ENCODE measurements around the gene ROBO1. TPM values are rescaled to one million over a fixed set of nuclear protein-coding genes. Genes with fewer than 3 reads are reported as not detected.

Gene ROBO1
- polyA plus RNA-seq, 10 donors = 36.1 to 76.7 (median 43.2) TPM

GRCh38 chr3:79170021-79170420 lies 597.8 kb downstream of the ROBO1 start:
- DNase-seq = no peak

DNA sequence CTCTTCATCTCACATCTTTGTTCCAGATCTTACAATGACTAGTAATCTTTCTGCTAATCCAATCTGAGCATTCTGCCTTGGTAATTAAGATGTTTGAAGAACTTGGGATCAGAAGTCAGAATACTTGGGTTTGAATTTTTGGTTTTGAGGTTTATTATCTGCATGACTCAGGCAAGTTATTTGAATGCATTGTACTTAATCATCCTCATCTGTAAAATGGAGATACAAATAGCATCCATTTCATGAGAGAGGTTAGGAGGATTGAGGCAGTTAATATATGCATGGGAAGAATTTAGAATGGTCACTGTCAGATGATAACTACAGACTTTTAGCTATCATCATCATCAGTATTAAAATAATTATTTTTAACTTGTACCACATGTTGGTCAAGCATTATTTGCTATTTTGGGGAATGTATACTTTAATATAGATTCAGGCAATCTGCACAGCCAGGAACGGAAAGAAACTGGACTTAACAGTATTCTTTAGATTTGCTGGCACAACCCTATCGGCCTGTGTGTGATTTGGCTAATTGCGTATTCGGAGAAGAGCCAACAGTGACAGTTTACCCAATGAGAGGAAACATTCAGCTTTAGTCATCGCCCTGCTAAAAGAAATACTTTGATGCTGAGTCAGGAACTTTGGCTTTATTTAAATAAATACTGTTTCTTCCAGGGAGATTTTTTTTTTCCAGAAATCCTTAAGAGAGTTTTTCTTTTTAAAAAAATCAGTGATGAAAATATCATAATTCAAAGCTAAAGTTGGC lies 600.0 kb downstream of the ROBO1 start:
- DNase-seq = peak; percentile 34 to 89 (median 48)

GRCh38 chr3:79162653-79163052 lies 605.1 kb downstream of the ROBO1 start:
- no peak for DNase-seq

- no peak for DNase-seq
These were observed 605.9 kb downstream of the ROBO1 start for GRCh38 chr3:79161941-79162340.

DNA sequence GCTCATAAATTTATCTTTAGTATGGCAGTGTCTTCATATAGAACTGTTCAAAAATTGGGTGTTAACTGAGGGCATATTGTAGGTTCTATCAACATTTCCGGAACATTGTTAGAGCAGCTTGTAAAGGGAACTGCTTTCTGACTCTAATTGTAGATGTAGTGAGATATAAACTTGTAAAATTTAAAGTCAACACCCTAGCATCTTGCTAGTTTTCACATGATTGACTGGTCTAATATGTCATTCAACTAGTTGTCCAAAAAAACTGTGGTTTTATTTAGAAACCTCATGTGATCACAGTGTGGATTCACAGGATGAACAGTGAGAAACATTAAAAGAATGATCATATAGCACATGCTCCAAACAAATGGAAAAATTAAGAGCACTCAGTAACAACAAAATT lies 607.4 kb downstream of the ROBO1 start:
- no peak for DNase-seq

DNA sequence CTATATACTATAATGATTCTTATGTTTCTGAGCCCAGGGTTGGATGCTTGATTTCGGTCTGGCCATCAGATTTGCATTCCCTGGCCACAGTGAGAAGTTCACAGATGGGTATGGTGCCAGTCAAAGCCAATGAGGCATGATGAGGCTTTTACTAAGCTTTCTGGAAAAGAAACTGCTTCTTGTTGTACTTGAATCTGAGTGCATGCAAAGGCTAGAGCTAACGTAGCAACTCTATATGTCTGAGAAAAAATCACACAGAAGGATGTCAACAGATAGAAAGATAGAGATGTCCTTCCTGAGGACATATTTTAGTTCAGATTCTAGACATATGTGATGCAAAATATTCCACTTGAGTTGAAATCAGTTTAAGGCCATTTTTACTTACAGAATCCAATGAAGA lies 608.1 kb downstream of the ROBO1 start:
- no peak for DNase-seq

DNA sequence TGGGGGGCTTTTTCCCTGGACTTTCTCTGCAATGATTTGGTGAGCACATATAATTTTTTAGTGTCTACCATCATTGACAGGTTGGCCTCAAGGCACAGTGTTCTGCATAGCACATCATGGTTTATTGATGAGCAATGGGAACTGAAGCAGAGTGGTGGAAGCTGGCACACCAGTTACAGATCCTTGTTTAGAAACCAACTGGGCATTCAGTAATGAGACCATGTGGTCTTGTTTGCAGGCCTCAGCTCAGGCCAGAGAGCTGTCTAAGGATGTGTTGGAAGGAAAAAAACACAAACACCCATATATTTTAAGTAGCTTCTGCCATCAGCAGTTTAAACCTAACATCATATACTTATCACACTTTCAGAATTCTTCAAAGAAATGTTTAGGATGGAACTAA lies 610.6 kb downstream of the ROBO1 start:
- no peak for DNase-seq

- no peak for DNase-seq
These were observed 612.9 kb downstream of the ROBO1 start for GRCh38 chr3:79154865-79155264.

DNA sequence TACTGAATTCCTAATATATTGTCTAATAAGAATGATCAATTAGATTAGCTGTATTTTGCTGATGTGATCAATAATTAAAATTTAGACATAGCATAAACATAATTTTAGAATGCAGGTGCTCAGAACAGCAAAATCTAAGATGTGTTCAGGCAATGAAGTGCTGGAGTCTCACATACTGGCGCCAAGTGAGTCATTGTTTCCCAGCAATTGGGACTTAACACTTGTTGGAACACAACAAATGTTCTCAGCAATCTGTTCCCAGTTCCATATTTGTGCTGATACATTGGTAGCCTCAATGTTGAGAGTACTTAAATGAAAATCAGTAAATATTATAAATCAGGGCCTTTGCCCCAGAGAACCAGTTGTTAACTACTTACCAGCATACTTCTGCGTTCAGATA lies 619.0 kb downstream of the ROBO1 start:
- peak in 2 of 3 donors; percentile 5 to 6 for DNase-seq

DNA sequence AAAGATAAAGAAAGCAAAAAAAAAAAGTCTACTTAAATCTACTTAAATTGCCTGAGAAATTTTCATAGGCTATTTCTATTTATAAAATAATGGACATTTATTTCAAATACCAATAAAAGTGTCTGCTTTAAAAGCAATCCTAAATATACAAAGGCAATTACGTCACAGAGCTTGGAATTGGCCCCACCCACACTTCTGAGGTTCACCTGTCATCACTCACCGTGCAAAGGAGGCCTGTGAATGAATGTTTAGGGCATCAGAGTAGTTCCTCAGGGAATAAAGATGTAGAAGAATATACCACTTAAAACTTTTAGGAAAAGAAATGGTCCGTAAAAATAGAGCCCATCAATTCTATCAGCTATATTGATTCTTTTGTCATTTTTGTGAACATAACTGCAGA lies 621.8 kb downstream of the ROBO1 start:
- DNase-seq = no peak

DNA sequence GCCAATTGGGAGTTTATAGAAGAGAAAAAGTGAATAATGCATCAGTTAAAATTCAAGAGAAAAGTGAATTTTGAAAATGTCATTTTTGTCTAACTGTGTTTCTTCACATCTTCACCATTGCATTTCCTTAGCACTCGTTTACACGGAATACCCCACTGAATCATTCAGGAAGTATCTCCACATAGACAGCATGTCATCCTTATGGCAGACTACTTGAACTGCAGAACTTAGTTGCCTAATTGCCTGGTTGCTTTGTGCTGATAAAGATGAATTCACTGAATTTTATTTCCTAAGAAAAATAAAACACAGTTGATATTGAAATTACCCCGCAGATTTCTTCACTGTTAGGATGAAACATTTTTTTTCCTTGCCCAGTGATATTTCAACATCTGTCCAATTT lies 627.1 kb downstream of the ROBO1 start:
- peak in 1 of 3 donors; percentile 15 for DNase-seq

DNA sequence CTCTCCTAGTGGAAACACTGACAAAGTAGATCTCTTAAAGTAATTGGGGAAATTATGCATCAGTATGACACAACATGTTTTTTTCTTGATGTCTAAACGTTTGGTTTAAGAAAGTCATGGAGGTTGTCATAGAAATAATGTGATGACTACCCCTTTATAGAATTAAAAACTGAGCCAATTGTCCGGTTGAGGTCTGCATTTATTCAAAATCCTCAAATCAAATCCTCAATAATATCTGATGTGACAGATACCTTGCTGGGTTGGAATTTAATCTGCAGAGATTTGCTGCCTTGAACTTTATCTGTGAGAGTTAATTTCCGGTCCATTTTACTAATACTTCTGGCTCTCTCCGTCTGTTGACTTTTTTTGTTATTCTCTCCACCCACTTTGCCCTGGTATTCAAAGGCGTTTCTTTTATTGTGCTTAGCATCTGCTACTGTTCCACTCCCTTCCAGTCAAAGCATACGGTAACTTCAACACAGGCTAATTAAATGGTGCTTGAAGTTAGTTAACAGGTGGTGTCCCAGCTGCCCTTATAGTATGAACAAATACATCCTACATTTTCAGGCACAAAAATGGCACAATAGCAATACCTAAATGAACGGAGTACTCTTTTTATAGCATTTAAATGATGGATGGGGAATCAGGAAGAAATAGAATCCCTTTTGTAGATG lies 628.3 kb downstream of the ROBO1 start:
- DNase-seq = no peak

DNA sequence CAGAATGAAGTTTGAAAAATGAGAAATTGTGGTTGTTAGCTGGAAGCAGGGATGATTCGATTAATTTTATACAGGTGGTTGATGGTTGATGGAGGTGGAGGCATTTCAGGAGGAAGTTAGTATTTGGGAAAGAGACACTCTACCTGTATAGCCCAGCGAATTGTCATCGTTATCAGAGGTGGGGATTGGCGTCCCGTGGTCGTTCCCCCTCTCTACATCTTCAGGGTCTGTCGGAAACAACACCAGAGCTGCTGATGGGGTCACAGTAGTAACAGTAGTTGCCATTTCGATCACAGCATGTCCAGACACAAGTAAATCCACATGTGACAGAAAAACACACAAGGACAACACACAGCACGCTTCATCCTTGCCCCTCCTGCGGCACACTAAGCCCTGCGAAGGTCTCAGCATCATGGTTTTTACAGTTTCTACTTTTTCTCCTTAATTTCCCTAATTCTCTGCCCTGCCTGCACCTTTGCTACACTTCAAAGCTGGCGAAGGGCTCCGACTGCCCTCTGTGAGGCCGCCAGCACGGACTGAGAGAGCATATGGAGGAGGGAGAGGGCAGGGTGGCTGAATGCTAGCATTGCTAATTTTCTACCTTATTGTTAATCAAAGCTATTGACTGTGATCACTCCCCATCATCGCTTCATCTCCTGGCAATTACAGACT lies 642.3 kb downstream of the ROBO1 start:
- no peak for DNase-seq

DNA sequence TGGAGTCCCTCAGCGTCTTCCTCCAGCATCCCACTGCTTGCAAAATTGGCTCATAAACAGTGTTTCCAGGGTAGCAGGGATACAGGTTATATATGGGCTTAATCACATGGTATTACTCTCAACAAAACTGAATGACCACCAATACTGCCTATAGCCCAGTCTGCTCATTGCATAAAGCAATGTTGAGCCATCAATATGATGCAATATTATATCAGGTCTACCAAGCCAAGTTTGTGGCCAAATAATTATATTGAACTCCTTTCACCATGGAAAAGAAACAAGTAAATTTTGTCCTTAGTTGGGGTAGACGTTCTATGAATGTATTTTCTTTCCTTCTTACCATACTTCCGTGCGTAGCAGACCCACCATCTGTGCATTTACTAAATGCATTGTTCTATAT lies 652.3 kb downstream of the ROBO1 start:
- DNase-seq = no peak

- DNase-seq = no peak
These were observed 653.9 kb downstream of the ROBO1 start for GRCh38 chr3:79113876-79114275.

GRCh38 chr3:79111375-79112052 lies 656.3 kb downstream of the ROBO1 start:
- no peak for DNase-seq

- DNase-seq = no peak
These were observed 658.0 kb downstream of the ROBO1 start for GRCh38 chr3:79109754-79110153.

- no peak for DNase-seq
These were observed 664.5 kb downstream of the ROBO1 start for GRCh38 chr3:79103307-79103706.

- DNase-seq = peak in 2 of 3 donors; percentile 9 to 18
These were observed 669.7 kb downstream of the ROBO1 start for GRCh38 chr3:79097964-79098660.

DNA sequence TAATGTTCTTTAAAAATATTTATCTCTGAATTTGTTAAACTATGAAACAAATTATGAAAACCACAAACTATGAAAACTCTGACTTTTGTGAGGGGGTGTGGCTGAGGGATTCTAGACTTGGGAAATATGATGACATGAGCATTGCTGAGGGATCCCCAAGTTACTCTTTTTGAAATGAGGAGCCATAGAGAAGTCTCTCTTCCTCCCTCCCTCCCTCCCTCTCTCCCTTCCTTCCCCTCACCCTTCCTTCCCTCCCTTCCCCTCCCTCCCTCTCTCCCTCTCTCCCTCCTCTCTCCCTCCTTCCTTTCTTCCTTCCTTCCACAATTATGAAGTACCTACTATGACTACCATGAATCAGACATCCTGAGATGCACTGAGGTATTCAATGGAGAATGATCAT lies 673.1 kb downstream of the ROBO1 start:
- no peak for DNase-seq

- DNase-seq = peak; percentile 48 to 72 (median 50)
These were observed 681.3 kb downstream of the ROBO1 start for GRCh38 chr3:79086514-79086913.

GRCh38 chr3:79085171-79085570 lies 682.6 kb downstream of the ROBO1 start:
- no peak for DNase-seq
